Keratinocyte (primary cell): ENCODE data around the gene PSMD2.

Experiments
- EZH2 ChIP-seq: IDR thresholded peaks from one replicate; pipeline ENCODE4 v1.6.1; 2012; ENCODE audit warnings: inconsistent platforms, mild to moderate bottlenecking, low read length, moderate library complexity
- TF ChIP-seq, protein P1 (sequence below), 3 experiments: IDR thresholded peaks in 1 of 3; conservative IDR thresholded peaks in 1 of 3; optimal IDR thresholded peaks in 1 of 3; 2 replicates in 2 of 3; 3 replicates in 1 of 3; pipeline versions ENCODE3 to v1.5.1; 2011; ENCODE audit warnings: low read length in 3 of 3, mild to moderate bottlenecking in 3 of 3, moderate library complexity in 2 of 3, control low read depth in 1 of 3, inconsistent platforms in 1 of 3; ENCODE audit not compliant: insufficient read depth in 2 of 3; ENCODE audit errors: extremely low read depth in 1 of 3

DNA sequence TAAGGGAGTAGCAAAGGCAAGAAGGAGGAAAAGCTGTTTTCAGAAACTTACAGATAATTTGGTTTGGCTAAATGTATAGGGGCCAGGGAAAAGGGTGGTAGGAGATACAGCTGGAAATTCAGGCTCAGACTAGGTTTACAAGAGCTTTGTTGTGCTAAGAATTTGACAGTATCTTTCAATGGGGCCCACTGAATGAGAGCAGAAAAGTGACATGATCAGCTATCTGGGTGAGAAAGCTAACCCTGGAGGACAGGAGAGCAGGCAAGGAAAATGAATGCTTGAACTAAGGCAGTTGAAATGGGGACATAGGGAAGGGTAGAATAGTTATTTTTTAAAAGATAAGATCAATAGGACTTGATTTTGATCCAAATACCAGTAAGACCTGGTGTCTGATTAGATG, 12.6 kb downstream of the PSMD2 start:
- TF ChIP-seq, protein P1, sequence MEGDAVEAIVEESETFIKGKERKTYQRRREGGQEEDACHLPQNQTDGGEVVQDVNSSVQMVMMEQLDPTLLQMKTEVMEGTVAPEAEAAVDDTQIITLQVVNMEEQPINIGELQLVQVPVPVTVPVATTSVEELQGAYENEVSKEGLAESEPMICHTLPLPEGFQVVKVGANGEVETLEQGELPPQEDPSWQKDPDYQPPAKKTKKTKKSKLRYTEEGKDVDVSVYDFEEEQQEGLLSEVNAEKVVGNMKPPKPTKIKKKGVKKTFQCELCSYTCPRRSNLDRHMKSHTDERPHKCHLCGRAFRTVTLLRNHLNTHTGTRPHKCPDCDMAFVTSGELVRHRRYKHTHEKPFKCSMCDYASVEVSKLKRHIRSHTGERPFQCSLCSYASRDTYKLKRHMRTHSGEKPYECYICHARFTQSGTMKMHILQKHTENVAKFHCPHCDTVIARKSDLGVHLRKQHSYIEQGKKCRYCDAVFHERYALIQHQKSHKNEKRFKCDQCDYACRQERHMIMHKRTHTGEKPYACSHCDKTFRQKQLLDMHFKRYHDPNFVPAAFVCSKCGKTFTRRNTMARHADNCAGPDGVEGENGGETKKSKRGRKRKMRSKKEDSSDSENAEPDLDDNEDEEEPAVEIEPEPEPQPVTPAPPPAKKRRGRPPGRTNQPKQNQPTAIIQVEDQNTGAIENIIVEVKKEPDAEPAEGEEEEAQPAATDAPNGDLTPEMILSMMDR (optimal IDR thresholded peaks at IDR 0.05 in 1 of 3, IDR thresholded peaks at IDR 0.05 in 1 of 3, conservative IDR thresholded peaks at IDR 0.05 in 1 of 3; ENCODE audit: extremely low read depth in 1 of 3, insufficient read depth in 2 of 3, low read length in 3 of 3) = no peak
- TF ChIP-seq EZH2 = no peak
